NCI-H226 (cell line): ENCODE results near the gene HDAC11.
A peak's percentile ranks its signal among the peaks of the same experiment; 100 is the strongest.
"Not testable (repeated sequence)": the region's sequence is repeated elsewhere in the genome, so short reads cannot be mapped to it uniquely, and the experiment has no call there.

Experiments
- DNase-seq: peaks from one replicate; pipeline ENCODE4 v3.0.0-alpha.2; 2015

HDAC11 gene

GRCh38 chr3:13493867-13494441 lies 13.8 kb downstream of the HDAC11 start:
- DNase-seq = no peak

GRCh38 chr3:13494463-13495350 lies 14.6 kb downstream of the HDAC11 start:
- peak; percentile 41 for DNase-seq

- DNase-seq = no peak
These were observed 15.3 kb downstream of the HDAC11 start for GRCh38 chr3:13495351-13495813.

GRCh38 chr3:13495921-13496723 lies 16.0 kb downstream of the HDAC11 start:
- peak; percentile 77 for DNase-seq

- DNase-seq = no peak
These were observed 16.8 kb downstream of the HDAC11 start for GRCh38 chr3:13496879-13497278.

- DNase-seq = peak; percentile 56
These were observed 17.3 kb downstream of the HDAC11 start for GRCh38 chr3:13497386-13497785.

GRCh38 chr3:13498354-13499060 lies 18.4 kb downstream of the HDAC11 start:
- no peak for DNase-seq

- DNase-seq = not testable (repeated sequence)
These were observed 19.1 kb downstream of the HDAC11 start for GRCh38 chr3:13499246-13499645.

- no peak for DNase-seq
These were observed 20.2 kb downstream of the HDAC11 start for GRCh38 chr3:13500133-13500885.

GRCh38 chr3:13501056-13501455 lies 20.9 kb downstream of the HDAC11 start:
- no peak for DNase-seq

GRCh38 chr3:13501521-13501920 lies 21.4 kb downstream of the HDAC11 start:
- no peak for DNase-seq

GRCh38 chr3:13501958-13502790 lies 22.1 kb downstream of the HDAC11 start:
- no peak for DNase-seq

GRCh38 chr3:13502791-13503060 lies 22.6 kb downstream of the HDAC11 start:
- DNase-seq = no peak

GRCh38 chr3:13504161-13504831 lies 24.2 kb downstream of the HDAC11 start:
- DNase-seq = peak; percentile 20

- no peak for DNase-seq
These were observed 25.3 kb downstream of the HDAC11 start for GRCh38 chr3:13505147-13506130.

GRCh38 chr3:13506239-13506638 lies 26.1 kb downstream of the HDAC11 start:
- no peak for DNase-seq

GRCh38 chr3:13506680-13507079 lies 26.6 kb downstream of the HDAC11 start:
- no peak for DNase-seq

- no peak for DNase-seq
These were observed 27.1 kb downstream of the HDAC11 start for GRCh38 chr3:13507247-13507569.

GRCh38 chr3:13507570-13508339 lies 27.6 kb downstream of the HDAC11 start:
- peak; percentile 23 for DNase-seq
